Upper lobe of left lung (tissue), 4 donors: Measurements from ENCODE around the gene TMEM30A.

Source experiments
- POLR2A ChIP-seq, 4 donors: fragments of 450-650 bp; IDR thresholded peaks; one replicate each; pipeline ENCODE4 v1.5.1; 2016 to 2017; ENCODE audit warnings: antibody characterized with exemption in 4 of 4, mild to moderate bottlenecking in 2 of 4
- POLR2AphosphoS5 ChIP-seq, 2 donors: sonication (generic); formaldehyde crosslinking; IDR thresholded peaks; one replicate each; pipeline ENCODE4 v1.5.1; 2017; ENCODE audit warnings: antibody characterized with exemption in 2 of 2
- TF ChIP-seq, protein P1 (sequence below), 6 experiments: fragments of 450-650 bp in 4 of 6; fragments of 200-600 bp in 2 of 6; sonication (generic) in 2 of 6; IDR thresholded peaks; one replicate each; pipeline ENCODE4 v1.5.1; 2016 to 2019; ENCODE audit warnings: antibody characterized with exemption in 6 of 6

GRCh38 chr6:75221116-75221515 lies 63.5 kb downstream of the TMEM30A start:
- TF ChIP-seq, protein P1, sequence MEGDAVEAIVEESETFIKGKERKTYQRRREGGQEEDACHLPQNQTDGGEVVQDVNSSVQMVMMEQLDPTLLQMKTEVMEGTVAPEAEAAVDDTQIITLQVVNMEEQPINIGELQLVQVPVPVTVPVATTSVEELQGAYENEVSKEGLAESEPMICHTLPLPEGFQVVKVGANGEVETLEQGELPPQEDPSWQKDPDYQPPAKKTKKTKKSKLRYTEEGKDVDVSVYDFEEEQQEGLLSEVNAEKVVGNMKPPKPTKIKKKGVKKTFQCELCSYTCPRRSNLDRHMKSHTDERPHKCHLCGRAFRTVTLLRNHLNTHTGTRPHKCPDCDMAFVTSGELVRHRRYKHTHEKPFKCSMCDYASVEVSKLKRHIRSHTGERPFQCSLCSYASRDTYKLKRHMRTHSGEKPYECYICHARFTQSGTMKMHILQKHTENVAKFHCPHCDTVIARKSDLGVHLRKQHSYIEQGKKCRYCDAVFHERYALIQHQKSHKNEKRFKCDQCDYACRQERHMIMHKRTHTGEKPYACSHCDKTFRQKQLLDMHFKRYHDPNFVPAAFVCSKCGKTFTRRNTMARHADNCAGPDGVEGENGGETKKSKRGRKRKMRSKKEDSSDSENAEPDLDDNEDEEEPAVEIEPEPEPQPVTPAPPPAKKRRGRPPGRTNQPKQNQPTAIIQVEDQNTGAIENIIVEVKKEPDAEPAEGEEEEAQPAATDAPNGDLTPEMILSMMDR (IDR thresholded peaks at IDR 0.05), result no peak
- TF ChIP-seq POLR2AphosphoS5 (IDR thresholded peaks at IDR 0.05), result no peak
- TF ChIP-seq POLR2A (IDR thresholded peaks at IDR 0.05), result no peak
